HCT116 (cell line): ENCODE measurements around the gene CCER1. TPM values are rescaled to one million over a fixed set of nuclear protein-coding genes. Genes with fewer than 3 reads are reported as not detected.

Source experiments
- ATAC-seq: fragments of 200-7000 bp; cut with Tn5 transposase; 2 replicates; pipeline ENCODE4 v1.9.1; 2020; ENCODE audit warnings: mild to moderate bottlenecking, moderate library complexity
- BruUV-seq: library from RNA; stranded (reverse); fragments of 400-500 nt; replicated peaks from 2 replicates; lab custom pipeline; 2021; lab: Mats Ljungman, UMichigan
- CTCF ChIA-PET: fragments of 300-600 bp; sonication (Branson Sonifier 250); formaldehyde crosslinking; loops from one replicate; lab custom pipeline; 2021; ENCODE audit warnings: antibody characterized with exemption; lab: Charles Lee
- POLR2A ChIA-PET: fragments of 300-600, 350-600 bp; sonication (Branson Sonifier 250); formaldehyde crosslinking; loops from one replicate; lab custom pipeline; 2021; ENCODE audit warnings: antibody characterized with exemption; lab: Charles Lee
- RAD21 ChIA-PET, 2 experiments: fragments of 300-600 bp; sonication (Branson Sonifier 250); formaldehyde crosslinking; loops; one replicate each; lab custom pipeline; 2023; ENCODE audit warnings: low total read pairs in 2 of 2; ENCODE audit not compliant: uncharacterized antibody in 2 of 2, unreplicated experiment in 2 of 2, low non-redundant PET in 1 of 2; lab: Charles Lee
- DNase-seq: peaks from one replicate; pipeline ENCODE4 v3.0.0-alpha.2; 2010; ENCODE audit warnings: low read depth, low spot score
- H2AFZ ChIP-seq: fragments of 200-600 bp; shearing (Covaris generic), sonication (generic); 2 replicates; pipeline ENCODE4 v1.6.1; 2017; ENCODE audit warnings: low read depth, mixed run types, mixed read lengths, antibody characterized with exemption, low read length; ENCODE audit not compliant: poor library complexity, severe bottlenecking
- H3K27ac ChIP-seq: 2 replicates; pipeline ENCODE4 v1.5.1; 2012; ENCODE audit warnings: low read depth, low read length
- H3K27me3 ChIP-seq: fragments of 200-600 bp; sonication (generic); 2 replicates; pipeline ENCODE4 v1.6.1; 2016; ENCODE audit warnings: mixed run types, low read length, mixed read lengths; ENCODE audit not compliant: insufficient read depth
- H3K36me3 ChIP-seq, 2 experiments: fragments of 200-500 bp in 1 of 2; fragments of 200-600 bp in 1 of 2; sonication (Bioruptor generic) in 1 of 2; sonication (generic) in 1 of 2; 2 replicates each; pipeline versions ENCODE4 v1.5.1 to v1.6.1; 2014 to 2016; ENCODE audit warnings: low read length in 2 of 2, inconsistent platforms in 1 of 2, mixed read lengths in 1 of 2, mixed run types in 1 of 2; ENCODE audit not compliant: insufficient read depth in 2 of 2, control insufficient read depth in 1 of 2
- H3K4me1 ChIP-seq, 2 experiments: fragments of 200-600 bp in 1 of 2; sonication (generic) in 1 of 2; 2 replicates each; pipeline versions ENCODE4 v1.5.1 to v1.6.1; 2012 to 2017; ENCODE audit warnings: low read length in 2 of 2, inconsistent platforms in 1 of 2, mild to moderate bottlenecking in 1 of 2, mixed read lengths in 1 of 2, mixed run types in 1 of 2, moderate library complexity in 1 of 2; ENCODE audit not compliant: insufficient read depth in 2 of 2, control insufficient read depth in 1 of 2
- H3K4me2 ChIP-seq: fragments of 200-600 bp; sonication (generic); 2 replicates; pipeline ENCODE4 v1.6.1; 2017; ENCODE audit warnings: mixed run types, low read length, mixed read lengths
- H3K4me3 ChIP-seq, 2 experiments: fragments of 200-600 bp in 1 of 2; sonication (generic) in 1 of 2; replicated peaks in 1 of 2; 2 replicates each; pipeline ENCODE4 v1.5.1; 2011 to 2016; ENCODE audit warnings: low read length in 2 of 2, control low read depth in 1 of 2, low read depth in 1 of 2, mild to moderate bottlenecking in 1 of 2, mixed read lengths in 1 of 2, mixed run types in 1 of 2
- H3K79me2 ChIP-seq: fragments of 200-600 bp; sonication (generic); 2 replicates; pipeline ENCODE4 v1.6.1; 2017; ENCODE audit warnings: mild to moderate bottlenecking, mixed run types, low read length, moderate library complexity, mixed read lengths; ENCODE audit not compliant: insufficient read depth
- H3K9ac ChIP-seq: fragments of 200-600 bp; sonication (generic); 2 replicates; pipeline ENCODE4 v1.6.1; 2016; ENCODE audit warnings: low read length, mixed read lengths
- H3K9me2 ChIP-seq: fragments of 200-600 bp; sonication (generic), shearing (Covaris generic); 2 replicates; pipeline ENCODE4 v1.6.1; 2017; ENCODE audit warnings: mixed run types, mild to moderate bottlenecking, moderate library complexity; ENCODE audit not compliant: insufficient read depth
- H3K9me3 ChIP-seq, 2 experiments: fragments of 200-500 bp in 1 of 2; fragments of 200-600 bp in 1 of 2; sonication (Bioruptor generic) in 1 of 2; sonication (generic) in 1 of 2; 2 replicates each; pipeline ENCODE4 v1.6.1; 2014 to 2017; ENCODE audit warnings: low read length in 2 of 2, mixed read lengths in 2 of 2, inconsistent platforms in 1 of 2, low read depth in 1 of 2, mild to moderate bottlenecking in 1 of 2, mixed run types in 1 of 2, moderate library complexity in 1 of 2; ENCODE audit not compliant: control insufficient read depth in 1 of 2, insufficient read depth in 1 of 2
- H4K20me1 ChIP-seq: fragments of 200-600 bp; sonication (generic), shearing (Covaris generic); 2 replicates; pipeline ENCODE4 v1.6.1; 2017; ENCODE audit warnings: mixed run types, mild to moderate bottlenecking, moderate library complexity; ENCODE audit not compliant: insufficient read depth
- CBX3 ChIP-seq: IDR thresholded peaks from 2 replicates; pipeline ENCODE4 v1.6.1; 2012; ENCODE audit warnings: low read depth
- EGR1 ChIP-seq: IDR thresholded peaks from 2 replicates; pipeline ENCODE4 v1.6.1; 2012; ENCODE audit warnings: low read depth
- ELF1 ChIP-seq: IDR thresholded peaks from 2 replicates; pipeline ENCODE4 v1.6.1; 2012; ENCODE audit warnings: low read depth, borderline replicate concordance
- EZH2 ChIP-seq: fragments of 200-600 bp; sonication (generic); IDR thresholded peaks from 2 replicates; pipeline ENCODE4 v1.6.1; 2017; ENCODE audit warnings: antibody characterized with exemption, mixed run types
- JUND ChIP-seq: IDR thresholded peaks from 2 replicates; pipeline ENCODE4 v1.6.1; 2012
- RAD21 ChIP-seq: IDR thresholded peaks from 2 replicates; pipeline ENCODE4 v1.6.1; 2012; ENCODE audit warnings: low read depth, mild to moderate bottlenecking
- ZBTB33 ChIP-seq: IDR thresholded peaks from 2 replicates; pipeline ENCODE4 v1.6.1; 2011; ENCODE audit warnings: mild to moderate bottlenecking, low read length, moderate library complexity; ENCODE audit not compliant: insufficient replicate concordance; ENCODE audit errors: extremely low read depth
- ZFX ChIP-seq: fragments of 450-650 bp; IDR thresholded peaks from 2 replicates; pipeline ENCODE4 v1.6.1; 2017
- ZNF274 ChIP-seq: fragments of 200-500 bp; sonication (Bioruptor generic); IDR thresholded peaks from 2 replicates; pipeline ENCODE4 v1.6.1; 2014; ENCODE audit warnings: mild to moderate bottlenecking, low read depth, low read length, inconsistent platforms
- intact Hi-C: fragments of 100-400 bp; cut with micrococcal nuclease; formaldehyde crosslinking; loops from 2 replicates; pipeline ENCODE4 v1.10.0; 2022
- total RNA-seq: library from RNA; stranded (reverse); gene quantifications from one replicate; pipeline ENCODE4 v1.2.1, GENCODE V29; 2021; ENCODE audit not compliant: unreplicated experiment

Gene CCER1
- total RNA-seq, 1 experiment from 2014 or later: not detected

GRCh38 chr12:90951432-90952105, 3.4 kb downstream of the CCER1 start:
- no peaks in the 10 kb centered on the region for H3K4me1 ChIP-seq
- H3K27me3 ChIP-seq: no peaks in the 10 kb centered on the region
- DNase-seq: no peak
- no TSS peak for BruUV-seq
- POLR2A ChIA-PET: no interaction called here
- H2AFZ ChIP-seq: no peak overlapping the region
- H3K79me2 ChIP-seq: no peaks in the 10 kb centered on the region
- H3K9me2 ChIP-seq: no peaks in the 10 kb centered on the region
- no peaks in the 10 kb centered on the region for H3K36me3 ChIP-seq
- intact Hi-C loops: no loop called here
- H3K4me3 ChIP-seq: no peak overlapping the region
- RAD21 ChIA-PET: no interaction called here
- H3K27ac ChIP-seq: no peak overlapping the region
- no peaks in the 10 kb centered on the region for H4K20me1 ChIP-seq
- H3K4me2 ChIP-seq: no peak overlapping the region
- ATAC-seq: no peak
- H3K9me3 ChIP-seq: no peaks in the 10 kb centered on the region
- no peak overlapping the region for H3K9ac ChIP-seq
- no peak for TF ChIP-seq CBX3
- TF ChIP-seq JUND: no peak
- TF ChIP-seq RAD21: no peak
- no peak for TF ChIP-seq ZBTB33
- TF ChIP-seq ELF1: no peak
- TF ChIP-seq ZNF274: no peak
- TF ChIP-seq EZH2: no peak
- TF ChIP-seq ZFX: no peak
- TF ChIP-seq EGR1: no peak
- CTCF ChIA-PET: interaction anchor here (1.2 kb wide), 1 partner anchor 11 kb away, joined by 3 read pairs; no protein-coding TSS in a partner anchor
